GM10248 (cell line): ENCODE results near the gene FKRP.
"Not testable (repeated sequence)": the region's sequence is repeated elsewhere in the genome, so short reads cannot be mapped to it uniquely, and the experiment has no call there.

Experiments used
- CTCF ChIA-PET: fragments of 300-600 bp; sonication (Branson Sonifier 250); formaldehyde crosslinking; extraction: SDS; loops from one replicate; lab custom pipeline; 2021; ENCODE audit warnings: antibody characterized with exemption; lab: Yijun Ruan, JAX
- POLR2A ChIA-PET: fragments of 350-650 bp; sonication (Branson Sonifier 250); formaldehyde crosslinking; extraction: SDS; loops from one replicate; lab custom pipeline; 2020; ENCODE audit warnings: antibody characterized with exemption; lab: Yijun Ruan, JAX
- DNase-seq: peaks from one replicate; pipeline ENCODE4 v3.0.0; 2012; ENCODE audit errors: extremely low spot score
- TF ChIP-seq, protein P1 (sequence below): IDR thresholded peaks from 2 replicates; pipeline ENCODE4 v1.5.1; 2012; ENCODE audit warnings: mild to moderate bottlenecking, low read depth; ENCODE audit errors: extremely low read depth, missing control alignments, control extremely low read depth

Gene FKRP

GRCh38 chr19:46704379-46705076 lies 41.3 kb upstream of the FKRP start:
- ChIA-PET CTCF (interaction anchor here (0.7 to 5.9 kb wide), 32 partner anchors 9 to 313 kb away, joined by 3 to 66 read pairs (median 4); partner anchors contain the start of genes CALM3 and DACT3), POLR2A (interaction anchor here (0.5 to 1.2 kb wide), 3 partner anchors 10 to 80 kb away, joined by 3 to 6 read pairs (median 4); no protein-coding TSS in a partner anchor)
- peak; percentile 92 for DNase-seq
- TF ChIP-seq, protein P1, sequence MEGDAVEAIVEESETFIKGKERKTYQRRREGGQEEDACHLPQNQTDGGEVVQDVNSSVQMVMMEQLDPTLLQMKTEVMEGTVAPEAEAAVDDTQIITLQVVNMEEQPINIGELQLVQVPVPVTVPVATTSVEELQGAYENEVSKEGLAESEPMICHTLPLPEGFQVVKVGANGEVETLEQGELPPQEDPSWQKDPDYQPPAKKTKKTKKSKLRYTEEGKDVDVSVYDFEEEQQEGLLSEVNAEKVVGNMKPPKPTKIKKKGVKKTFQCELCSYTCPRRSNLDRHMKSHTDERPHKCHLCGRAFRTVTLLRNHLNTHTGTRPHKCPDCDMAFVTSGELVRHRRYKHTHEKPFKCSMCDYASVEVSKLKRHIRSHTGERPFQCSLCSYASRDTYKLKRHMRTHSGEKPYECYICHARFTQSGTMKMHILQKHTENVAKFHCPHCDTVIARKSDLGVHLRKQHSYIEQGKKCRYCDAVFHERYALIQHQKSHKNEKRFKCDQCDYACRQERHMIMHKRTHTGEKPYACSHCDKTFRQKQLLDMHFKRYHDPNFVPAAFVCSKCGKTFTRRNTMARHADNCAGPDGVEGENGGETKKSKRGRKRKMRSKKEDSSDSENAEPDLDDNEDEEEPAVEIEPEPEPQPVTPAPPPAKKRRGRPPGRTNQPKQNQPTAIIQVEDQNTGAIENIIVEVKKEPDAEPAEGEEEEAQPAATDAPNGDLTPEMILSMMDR = peak; percentile 90

DNA sequence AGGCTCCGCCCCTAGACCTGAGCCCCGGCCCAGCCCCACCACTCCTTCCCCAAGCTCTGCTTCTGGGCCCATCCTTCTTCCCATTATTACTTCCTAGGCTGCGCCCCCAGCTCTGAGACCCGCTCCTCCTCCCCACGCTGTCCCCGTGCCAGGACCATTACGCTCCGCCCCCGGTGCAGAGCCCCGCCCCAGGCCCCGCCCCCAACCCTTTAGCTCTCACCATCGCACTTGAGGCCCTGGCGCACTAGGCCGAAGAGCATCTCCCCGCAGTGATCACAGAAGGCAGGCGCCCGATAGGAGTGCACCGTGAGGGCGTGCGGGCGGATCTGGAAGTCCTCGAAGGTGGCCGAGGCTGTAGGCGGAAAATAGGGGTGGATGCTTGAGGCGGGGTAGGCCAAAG lies 35.2 kb upstream of the FKRP start:
- ChIA-PET CTCF (interaction anchor here (2.0 to 3.1 kb wide), 2 partner anchors 18 to 130 kb away, joined by 6 to 13 read pairs; no protein-coding TSS in a partner anchor), POLR2A (no interaction called here)
- no peak for DNase-seq
- TF ChIP-seq, protein P1 = no peak

- not testable (repeated sequence) for DNase-seq
- CTCF ChIA-PET = interaction anchor here (1.0 to 5.3 kb wide), 4 partner anchors 9 to 51 kb away, joined by 3 to 56 read pairs (median 24); no protein-coding TSS in a partner anchor
- POLR2A ChIA-PET = interaction anchor here (0.6 to 0.7 kb wide), 2 partner anchors 54 to 60 kb away, joined by 4 to 5 read pairs; no protein-coding TSS in a partner anchor
Observed at GRCh38 chr19:46712768-46713338, 33.0 kb upstream of the FKRP start.

GRCh38 chr19:46713781-46714443 lies 31.9 kb upstream of the FKRP start:
- ChIA-PET POLR2A (interaction anchor here (0.9 kb wide), 2 partner anchors 9 to 71 kb away, joined by 3 to 4 read pairs; no protein-coding TSS in a partner anchor), CTCF (interaction anchor here (1.0 to 5.3 kb wide), 7 partner anchors 10 to 100 kb away, joined by 3 to 56 read pairs (median 6); no protein-coding TSS in a partner anchor)
- peak; percentile 81 for DNase-seq
- TF ChIP-seq, protein P1 = no peak

DNA sequence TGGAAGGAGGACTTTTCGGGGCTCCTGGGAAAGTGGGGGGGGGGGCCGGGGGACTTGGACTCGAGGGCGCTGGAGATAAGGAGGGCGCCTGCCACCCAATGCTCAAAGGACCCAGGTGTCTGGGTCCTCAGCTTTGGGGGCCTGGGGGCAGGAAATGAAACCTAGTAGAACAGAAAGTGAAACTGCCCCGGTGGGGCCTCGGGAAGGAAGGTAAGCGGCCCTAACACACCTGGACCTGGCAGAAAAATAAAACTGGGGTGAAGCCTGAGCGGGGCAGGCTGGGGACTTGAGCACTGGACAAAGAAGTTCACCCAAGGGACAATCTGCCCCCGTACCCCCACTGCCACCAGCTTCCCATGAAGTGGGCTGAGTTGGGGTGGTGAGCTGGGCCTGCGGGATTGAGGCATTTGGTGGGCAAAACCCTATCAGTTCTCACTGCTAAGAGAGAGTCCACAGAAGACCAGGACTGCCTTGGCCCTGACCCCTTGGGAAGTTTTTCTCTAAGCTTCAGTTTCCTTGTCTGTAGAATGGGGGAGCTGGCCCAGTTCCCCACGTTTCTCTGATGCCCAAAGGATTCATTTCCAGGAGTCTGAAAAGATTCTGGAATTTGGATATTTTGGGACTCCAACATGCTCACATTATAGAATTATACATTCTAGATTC lies 31.3 kb upstream of the FKRP start:
- ChIA-PET CTCF (interaction anchor here (0.6 to 5.3 kb wide), 8 partner anchors 9 to 172 kb away, joined by 3 to 56 read pairs (median 5); no protein-coding TSS in a partner anchor), POLR2A (interaction anchor here (0.9 kb wide), 2 partner anchors 10 to 70 kb away, joined by 3 to 4 read pairs; no protein-coding TSS in a partner anchor)
- DNase-seq = peak; percentile 81
- TF ChIP-seq, protein P1 = no peak

GRCh38 chr19:46715620-46715974 lies 30.3 kb upstream of the FKRP start:
- ChIA-PET POLR2A (interaction anchor here (0.5 kb wide), 1 partner anchor 410 kb away, joined by 4 read pairs; no protein-coding TSS in a partner anchor), CTCF (interaction anchor here (0.8 to 5.3 kb wide), 5 partner anchors 8 to 102 kb away, joined by 4 to 56 read pairs (median 9); no protein-coding TSS in a partner anchor)
- DNase-seq = no peak
- TF ChIP-seq, protein P1 = no peak
